GM12878 (cell line): Measurements from ENCODE around the gene PSMD10. TPM values are rescaled to one million over a fixed set of nuclear protein-coding genes. Genes with fewer than 3 reads are reported as not detected.

Source experiments
- ATAC-seq: fragments of 200-7000 bp; cut with Tn5 transposase; 3 replicates; pipeline ENCODE4 v1.9.1; 2020; ENCODE audit warnings: mild to moderate bottlenecking, moderate library complexity
- BruUV-seq: library from RNA; stranded (reverse); fragments of 400-500 nt; replicated peaks from 2 replicates; lab custom pipeline; 2021; lab: Mats Ljungman, UMichigan
- CTCF ChIA-PET: fragments of 300-600 bp; sonication (Branson Sonifier 250); formaldehyde crosslinking; extraction: SDS; loops from one replicate; lab custom pipeline; 2021; ENCODE audit warnings: inconsistent platforms; lab: Yijun Ruan, JAX
- POLR2A ChIA-PET: fragments of 350-600 bp; formaldehyde crosslinking; extraction: SDS; loops from one replicate; lab custom pipeline; 2021; ENCODE audit warnings: inconsistent platforms; lab: Charles Lee
- RAD21 ChIA-PET: fragments of 300-600 bp; sonication (Branson Sonifier 250); formaldehyde crosslinking; loops from one replicate; lab custom pipeline; 2023; ENCODE audit warnings: antibody characterized with exemption; ENCODE audit not compliant: unreplicated experiment; lab: Charles Lee
- SMC1A ChIA-PET: fragments of 300-600 bp; sonication (Branson Sonifier 250); formaldehyde crosslinking; loops from one replicate; lab custom pipeline; 2023; ENCODE audit not compliant: unreplicated experiment, uncharacterized antibody; lab: Charles Lee
- DNase-seq: peaks from one replicate; pipeline ENCODE4 v3.0.0-alpha.2; 2011; ENCODE audit warnings: low read depth, low spot score
- FAIRE-seq: peaks from 3 replicates; lab custom pipeline; 2011; peaks lifted over from hg19 to GRCh38; lab: Jason Lieb, UNC
- H2AFZ ChIP-seq: 2 replicates; pipeline ENCODE4 v1.6.0; 2011; ENCODE audit warnings: low read depth, low read length, control low read depth; ENCODE audit not compliant: control insufficient read depth
- H3K27ac ChIP-seq: 2 replicates; pipeline ENCODE4 v1.5.1; 2011; ENCODE audit warnings: control low read depth; ENCODE audit not compliant: control insufficient read depth, insufficient read depth
- H3K27me3 ChIP-seq, 2 experiments: replicated peaks in 1 of 2; 2 replicates each; pipeline versions ENCODE4 v1.6.0 to v1.6.1; 2011; ENCODE audit warnings: low read length in 1 of 2; ENCODE audit not compliant: control insufficient read depth in 2 of 2, insufficient read depth in 2 of 2
- H3K36me3 ChIP-seq, 2 experiments: 2 replicates each; pipeline ENCODE4 v1.5.1; 2011; ENCODE audit warnings: low read length in 1 of 2; ENCODE audit not compliant: control insufficient read depth in 2 of 2, insufficient read depth in 2 of 2
- H3K4me1 ChIP-seq: 2 replicates; pipeline ENCODE4 v1.6.1; 2011; ENCODE audit warnings: mild to moderate bottlenecking, low read length, moderate library complexity, mixed read lengths; ENCODE audit not compliant: control insufficient read depth, insufficient read depth
- H3K4me2 ChIP-seq: 2 replicates; pipeline ENCODE4 v1.6.0; 2011; ENCODE audit warnings: control low read depth; ENCODE audit not compliant: control insufficient read depth, insufficient read depth
- H3K4me3 ChIP-seq: fragments of 200-600 bp; sonication (generic); 2 replicates; pipeline ENCODE4 v1.5.1; 2016
- H3K79me2 ChIP-seq: 2 replicates; pipeline ENCODE4 v1.6.0; 2011; ENCODE audit warnings: low read length; ENCODE audit not compliant: control insufficient read depth, insufficient read depth
- H3K9ac ChIP-seq: 2 replicates; pipeline ENCODE4 v1.8.0; 2011; ENCODE audit warnings: low read length, control low read depth, mixed read lengths; ENCODE audit not compliant: control insufficient read depth, insufficient read depth
- H3K9me3 ChIP-seq: replicated peaks from 3 replicates; pipeline ENCODE4 v1.5.1; 2011; ENCODE audit warnings: mild to moderate bottlenecking, low read length; ENCODE audit not compliant: control insufficient read depth, insufficient read depth
- H4K20me1 ChIP-seq: 2 replicates; pipeline ENCODE4 v1.6.0; 2011; ENCODE audit not compliant: control insufficient read depth, insufficient read depth
- BHLHE40 ChIP-seq, 2 experiments: fragments of 450-650 bp in 1 of 2; IDR thresholded peaks; 2 replicates each; pipeline ENCODE4 v1.6.1; 2011 to 2017; ENCODE audit warnings: low read depth in 2 of 2, borderline replicate concordance in 1 of 2, improper control_type of control experiment in 1 of 2, low read length in 1 of 2, mild to moderate bottlenecking in 1 of 2
- BRCA1 ChIP-seq: IDR thresholded peaks from 2 replicates; pipeline ENCODE4 v1.6.1; 2011; ENCODE audit warnings: low read depth, low read length, improper control_type of control experiment
- ESRRA ChIP-seq: IDR thresholded peaks from 2 replicates; pipeline ENCODE4 v1.6.1; 2012; ENCODE audit warnings: mild to moderate bottlenecking, low read length, improper control_type of control experiment
- KAT2A ChIP-seq: conservative IDR thresholded peaks from 2 replicates; pipeline ENCODE4 v1.6.1; 2011; ENCODE audit warnings: low read depth, low read length; ENCODE audit not compliant: control insufficient read depth
- MTA2 ChIP-seq: fragments of 450-650 bp; IDR thresholded peaks from 2 replicates; pipeline ENCODE4 v1.6.1; 2016; ENCODE audit warnings: low read depth, mild to moderate bottlenecking, moderate library complexity
- MYC ChIP-seq: IDR thresholded peaks from 2 replicates; pipeline ENCODE4 v1.6.1; 2011; ENCODE audit warnings: mild to moderate bottlenecking, low read length, moderate library complexity, inconsistent platforms; ENCODE audit not compliant: insufficient read depth, insufficient replicate concordance, insufficient read length, severe bottlenecking
- NR2C1 ChIP-seq: fragments of 450-650 bp; IDR thresholded peaks from 2 replicates; pipeline ENCODE4 v1.6.1; 2017; ENCODE audit warnings: antibody characterized with exemption, mild to moderate bottlenecking, moderate library complexity
- PML ChIP-seq: IDR thresholded peaks from 2 replicates; pipeline ENCODE4 v1.6.1; 2012; ENCODE audit warnings: low read length, inconsistent platforms
- POU2F2 ChIP-seq: IDR thresholded peaks from 3 replicates; pipeline ENCODE4 v1.6.1; 2011; ENCODE audit warnings: low read depth, mild to moderate bottlenecking, low read length, borderline replicate concordance
- RAD51 ChIP-seq: fragments of 450-650 bp; IDR thresholded peaks from 2 replicates; pipeline ENCODE4 v1.6.1; 2016; ENCODE audit warnings: moderate library complexity, mild to moderate bottlenecking, inconsistent platforms
- RELA ChIP-seq: fragments of 450-650 bp; IDR thresholded peaks from 2 replicates; pipeline ENCODE4 v1.8.0; 2014; ENCODE audit warnings: borderline replicate concordance; ENCODE audit not compliant: partially characterized antibody
- SMC3 ChIP-seq: IDR thresholded peaks from 2 replicates; pipeline ENCODE4 v1.6.1; 2011; ENCODE audit warnings: low read length, improper control_type of control experiment, borderline replicate concordance
- SP1 ChIP-seq: IDR thresholded peaks from one replicate; pipeline ENCODE4 v1.6.1; 2011; ENCODE audit warnings: low read depth, low read length
- STAT1 ChIP-seq: fragments of 450-650 bp; conservative IDR thresholded peaks from 2 replicates; pipeline ENCODE4 v1.6.1; 2014; ENCODE audit warnings: antibody characterized with exemption, mild to moderate bottlenecking
- ZSCAN29 ChIP-seq: fragments of 450-650 bp; IDR thresholded peaks from 2 replicates; pipeline ENCODE4 v1.6.1; 2017; ENCODE audit warnings: mild to moderate bottlenecking, moderate library complexity
- in situ Hi-C: fragments of 300-500 bp; cut with MboI; formaldehyde crosslinking; loops from 9 replicates; pipeline ENCODE4 v1.14.3; 2018; ENCODE audit warnings: mixed read lengths
- intact Hi-C: fragments of 100-400 bp; cut with micrococcal nuclease; formaldehyde crosslinking; loops from one replicate; pipeline ENCODE4 v1.14.2; 2022; ENCODE audit not compliant: unreplicated experiment
- polyA plus RNA-seq, 11 experiments: library from polyadenylated mRNA; depleted of rRNA in 4 of 11; unstranded in 6 of 11; stranded (reverse) in 5 of 11; fragments of >200 nt; fragmentation: Nextera tagmentation in 4 of 11; fragmentation: Illumina TruSeq in 1 of 11; extraction: Ambion mirVana in 4 of 11; extraction: Trizol in 1 of 11; gene quantifications; 1 replicate in 1 of 11; 2 replicates in 10 of 11; pipeline versions ENCODE4 v1.2.1 to v1.2.3, GENCODE V29; 2011 to 2016; ENCODE audit warnings: inconsistent platforms in 2 of 11, missing spikeins in 2 of 11, low read depth in 1 of 11
- total RNA-seq, 4 experiments: library from RNA; depleted of rRNA in 3 of 4; stranded (reverse); fragments of >200 nt in 3 of 4; fragmentation: Illumina TruSeq in 1 of 4; extraction: Trizol in 1 of 4; gene quantifications; 2 replicates each; pipeline versions ENCODE4 v1.2.1 to v1.2.3, GENCODE V29; 2013 to 2021
- TF ChIP-seq, protein P1 (sequence below): IDR thresholded peaks from 2 replicates; pipeline ENCODE4 v1.6.1; 2011; ENCODE audit warnings: low read depth, mild to moderate bottlenecking, low read length, moderate library complexity, borderline replicate concordance; ENCODE audit errors: extremely low read depth
- TF ChIP-seq, protein P2 (sequence below): IDR thresholded peaks from 2 replicates; pipeline ENCODE4 v1.6.1; 2012; ENCODE audit warnings: improper control_type of control experiment, low read depth, low read length; ENCODE audit not compliant: insufficient replicate concordance
- TF ChIP-seq, protein P3 (sequence below): fragments of 450-650 bp; formaldehyde crosslinking; IDR thresholded peaks from 2 replicates; pipeline ENCODE4 v1.4.0; 2022; ENCODE audit warnings: mild to moderate bottlenecking, moderate library complexity

The PSMD10 gene
- total and polyA plus RNA-seq, 10 of the 15 experiments (the other 5 are each of a cell fraction or from before 2014, with no cell fraction given): 46.9 to 152 (median 75.4) TPM

DNA sequence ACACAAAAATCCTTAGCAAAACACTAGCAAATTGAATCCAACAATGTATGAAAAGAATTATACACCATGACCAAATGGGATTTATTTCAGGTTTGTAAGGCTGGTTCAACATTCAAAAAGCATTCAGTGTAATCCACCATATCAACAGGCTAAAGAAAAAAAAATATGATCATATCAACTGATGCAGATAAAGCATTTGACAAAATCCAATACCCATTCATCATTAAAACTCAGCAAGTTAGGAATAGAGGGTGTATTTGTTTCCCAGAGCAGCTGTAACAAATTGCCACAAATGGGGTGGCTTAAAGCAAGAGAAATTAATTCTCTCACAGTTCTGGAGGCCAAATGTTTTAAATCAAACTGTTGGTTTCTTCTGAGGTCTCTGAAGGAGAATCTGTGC is 35.8 kb downstream of the PSMD10 start:
- RAD21 ChIA-PET: no interaction called here
- Histone ChIP-seq H3K79me2 (no peaks in the 10 kb centered on the region), H3K27ac (no peak overlapping the region), H3K27me3 (no peaks in the 10 kb centered on the region), H4K20me1 (no peaks in the 10 kb centered on the region), H3K9me3 (no peaks in the 10 kb centered on the region), H2AFZ (no peak overlapping the region), H3K9ac (no peak overlapping the region), H3K4me3 (no peak overlapping the region), H3K36me3 (no peaks in the 10 kb centered on the region), H3K4me1 (no peaks in the 10 kb centered on the region), H3K4me2 (no peak overlapping the region)
- CTCF ChIA-PET: no interaction called here
- intact Hi-C loops: no loop called here
- FAIRE-seq (no peak), ATAC-seq (no peak), DNase-seq (no peak)
- BruUV-seq: no TSS peak
- POLR2A ChIA-PET: no interaction called here
- in situ Hi-C loops: no loop called here
- SMC1A ChIA-PET: no interaction called here
- TF ChIP-seq ZSCAN29: no peak
- TF ChIP-seq, protein P1, sequence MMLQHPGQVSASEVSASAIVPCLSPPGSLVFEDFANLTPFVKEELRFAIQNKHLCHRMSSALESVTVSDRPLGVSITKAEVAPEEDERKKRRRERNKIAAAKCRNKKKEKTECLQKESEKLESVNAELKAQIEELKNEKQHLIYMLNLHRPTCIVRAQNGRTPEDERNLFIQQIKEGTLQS: no peak
- no peak for TF ChIP-seq BRCA1
- no peak for TF ChIP-seq BHLHE40 (IDR thresholded peaks at IDR 0.05; ENCODE audit: borderline replicate concordance in 1 of 2, low read depth in 2 of 2, low read length in 1 of 2)
- no peak for TF ChIP-seq MYC
- TF ChIP-seq POU2F2: no peak
- TF ChIP-seq KAT2A: no peak
- TF ChIP-seq PML: no peak
- no peak for TF ChIP-seq STAT1
- no peak for TF ChIP-seq ESRRA
- TF ChIP-seq, protein P2, sequence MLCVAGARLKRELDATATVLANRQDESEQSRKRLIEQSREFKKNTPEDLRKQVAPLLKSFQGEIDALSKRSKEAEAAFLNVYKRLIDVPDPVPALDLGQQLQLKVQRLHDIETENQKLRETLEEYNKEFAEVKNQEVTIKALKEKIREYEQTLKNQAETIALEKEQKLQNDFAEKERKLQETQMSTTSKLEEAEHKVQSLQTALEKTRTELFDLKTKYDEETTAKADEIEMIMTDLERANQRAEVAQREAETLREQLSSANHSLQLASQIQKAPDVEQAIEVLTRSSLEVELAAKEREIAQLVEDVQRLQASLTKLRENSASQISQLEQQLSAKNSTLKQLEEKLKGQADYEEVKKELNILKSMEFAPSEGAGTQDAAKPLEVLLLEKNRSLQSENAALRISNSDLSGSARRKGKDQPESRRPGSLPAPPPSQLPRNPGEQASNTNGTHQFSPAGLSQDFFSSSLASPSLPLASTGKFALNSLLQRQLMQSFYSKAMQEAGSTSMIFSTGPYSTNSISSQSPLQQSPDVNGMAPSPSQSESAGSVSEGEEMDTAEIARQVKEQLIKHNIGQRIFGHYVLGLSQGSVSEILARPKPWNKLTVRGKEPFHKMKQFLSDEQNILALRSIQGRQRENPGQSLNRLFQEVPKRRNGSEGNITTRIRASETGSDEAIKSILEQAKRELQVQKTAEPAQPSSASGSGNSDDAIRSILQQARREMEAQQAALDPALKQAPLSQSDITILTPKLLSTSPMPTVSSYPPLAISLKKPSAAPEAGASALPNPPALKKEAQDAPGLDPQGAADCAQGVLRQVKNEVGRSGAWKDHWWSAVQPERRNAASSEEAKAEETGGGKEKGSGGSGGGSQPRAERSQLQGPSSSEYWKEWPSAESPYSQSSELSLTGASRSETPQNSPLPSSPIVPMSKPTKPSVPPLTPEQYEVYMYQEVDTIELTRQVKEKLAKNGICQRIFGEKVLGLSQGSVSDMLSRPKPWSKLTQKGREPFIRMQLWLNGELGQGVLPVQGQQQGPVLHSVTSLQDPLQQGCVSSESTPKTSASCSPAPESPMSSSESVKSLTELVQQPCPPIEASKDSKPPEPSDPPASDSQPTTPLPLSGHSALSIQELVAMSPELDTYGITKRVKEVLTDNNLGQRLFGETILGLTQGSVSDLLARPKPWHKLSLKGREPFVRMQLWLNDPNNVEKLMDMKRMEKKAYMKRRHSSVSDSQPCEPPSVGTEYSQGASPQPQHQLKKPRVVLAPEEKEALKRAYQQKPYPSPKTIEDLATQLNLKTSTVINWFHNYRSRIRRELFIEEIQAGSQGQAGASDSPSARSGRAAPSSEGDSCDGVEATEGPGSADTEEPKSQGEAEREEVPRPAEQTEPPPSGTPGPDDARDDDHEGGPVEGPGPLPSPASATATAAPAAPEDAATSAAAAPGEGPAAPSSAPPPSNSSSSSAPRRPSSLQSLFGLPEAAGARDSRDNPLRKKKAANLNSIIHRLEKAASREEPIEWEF: no peak
- no peak for TF ChIP-seq NR2C1
- no peak for TF ChIP-seq RAD51
- TF ChIP-seq MTA2: no peak
- no peak for TF ChIP-seq SMC3
- TF ChIP-seq RELA: no peak
- TF ChIP-seq, protein P3, sequence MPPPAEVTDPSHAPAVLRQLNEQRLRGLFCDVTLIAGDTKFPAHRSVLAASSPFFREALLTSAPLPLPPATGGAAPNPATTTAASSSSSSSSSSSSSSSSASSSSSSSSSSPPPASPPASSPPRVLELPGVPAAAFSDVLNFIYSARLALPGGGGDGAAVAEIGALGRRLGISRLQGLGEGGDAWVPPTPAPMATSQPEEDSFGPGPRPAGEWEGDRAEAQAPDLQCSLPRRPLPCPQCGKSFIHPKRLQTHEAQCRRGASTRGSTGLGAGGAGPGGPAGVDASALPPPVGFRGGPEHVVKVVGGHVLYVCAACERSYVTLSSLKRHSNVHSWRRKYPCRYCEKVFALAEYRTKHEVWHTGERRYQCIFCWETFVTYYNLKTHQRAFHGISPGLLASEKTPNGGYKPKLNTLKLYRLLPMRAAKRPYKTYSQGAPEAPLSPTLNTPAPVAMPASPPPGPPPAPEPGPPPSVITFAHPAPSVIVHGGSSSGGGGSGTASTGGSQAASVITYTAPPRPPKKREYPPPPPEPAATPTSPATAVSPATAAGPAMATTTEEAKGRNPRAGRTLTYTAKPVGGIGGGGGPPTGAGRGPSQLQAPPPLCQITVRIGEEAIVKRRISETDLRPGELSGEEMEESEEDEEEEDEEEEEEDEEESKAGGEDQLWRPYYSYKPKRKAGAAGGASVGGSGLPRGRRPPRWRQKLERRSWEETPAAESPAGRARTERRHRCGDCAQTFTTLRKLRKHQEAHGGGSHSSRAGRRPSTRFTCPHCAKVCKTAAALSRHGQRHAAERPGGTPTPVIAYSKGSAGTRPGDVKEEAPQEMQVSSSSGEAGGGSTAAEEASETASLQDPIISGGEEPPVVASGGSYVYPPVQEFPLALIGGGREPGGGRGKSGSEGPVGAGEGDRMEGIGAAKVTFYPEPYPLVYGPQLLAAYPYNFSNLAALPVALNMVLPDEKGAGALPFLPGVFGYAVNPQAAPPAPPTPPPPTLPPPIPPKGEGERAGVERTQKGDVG (CRISPR knock-in tag): no peak
- TF ChIP-seq SP1: no peak
